IMR-90 (cell line): Measurements from ENCODE around the gene ELP4. TPM values are rescaled to one million over a fixed set of nuclear protein-coding genes. Genes with fewer than 3 reads are reported as not detected.

Experiments
- ATAC-seq: fragments of 200-7000 bp; cut with Tn5 transposase; 2 replicates; pipeline ENCODE4 v1.9.1; 2020; ENCODE audit warnings: low read depth, mild to moderate bottlenecking, moderate library complexity
- BruUV-seq: library from RNA; stranded (reverse); fragments of 400-500 nt; replicated peaks from 2 replicates; lab custom pipeline; 2021; lab: Mats Ljungman, UMichigan
- CTCF ChIA-PET: fragments of 300-600 bp; formaldehyde crosslinking; extraction: SDS; loops from one replicate; lab custom pipeline; 2021; ENCODE audit warnings: antibody characterized with exemption; lab: Yijun Ruan, JAX
- POLR2A ChIA-PET: fragments of 300-600 bp; sonication (Branson Sonifier 250); formaldehyde crosslinking; loops from one replicate; lab custom pipeline; 2022; ENCODE audit warnings: antibody characterized with exemption; ENCODE audit not compliant: unreplicated experiment; lab: Charles Lee
- DNase-seq: peaks from one replicate; pipeline ENCODE4 v3.0.0; 2013
- H2AFZ ChIP-seq: replicated peaks from 2 replicates; pipeline ENCODE3; 2013; ENCODE audit warnings: low read length, mild to moderate bottlenecking; ENCODE audit not compliant: poor library complexity
- H2AK5ac ChIP-seq: 2 replicates; pipeline ENCODE4 v1.6.1; 2013; ENCODE audit warnings: low read depth, low read length, inconsistent platforms
- H2AK9ac ChIP-seq: replicated peaks from 2 replicates; pipeline ENCODE3; 2013; ENCODE audit warnings: mild to moderate bottlenecking, low read depth, low read length, moderate library complexity; ENCODE audit not compliant: poor library complexity
- H2BK120ac ChIP-seq: 2 replicates; pipeline ENCODE4 v1.6.1; 2013; ENCODE audit warnings: low read depth, low read length, inconsistent platforms
- H2BK15ac ChIP-seq: 3 replicates; pipeline ENCODE4 v1.6.1; 2013; ENCODE audit warnings: low read depth, low read length, inconsistent platforms
- H2BK20ac ChIP-seq: 2 replicates; pipeline ENCODE4 v1.6.1; 2013; ENCODE audit warnings: low read depth, mild to moderate bottlenecking, inconsistent platforms, low read length, moderate library complexity
- H2BK5ac ChIP-seq: 2 replicates; pipeline ENCODE4 v1.6.1; 2013; ENCODE audit warnings: mild to moderate bottlenecking, low read depth, low read length, inconsistent platforms; ENCODE audit not compliant: poor library complexity, severe bottlenecking
- H3K14ac ChIP-seq: replicated peaks from 2 replicates; pipeline ENCODE4 v1.6.1; 2013; ENCODE audit warnings: low read depth, low read length, inconsistent platforms
- H3K18ac ChIP-seq: 2 replicates; pipeline ENCODE4 v1.6.1; 2013; ENCODE audit warnings: low read depth, low read length, control low read depth
- H3K23ac ChIP-seq: 2 replicates; pipeline ENCODE4 v1.6.1; 2013; ENCODE audit warnings: low read depth, low read length, inconsistent platforms
- H3K27ac ChIP-seq: 2 replicates; pipeline ENCODE4 v1.5.1; 2013; ENCODE audit warnings: mild to moderate bottlenecking, control low read depth, low read length; ENCODE audit not compliant: insufficient read depth
- H3K27me3 ChIP-seq: 2 replicates; pipeline ENCODE4 v1.6.1; 2013; ENCODE audit warnings: low read length; ENCODE audit not compliant: control insufficient read depth, insufficient read depth
- H3K36me3 ChIP-seq: 2 replicates; pipeline ENCODE4 v1.6.1; 2013; ENCODE audit warnings: low read length, mixed read lengths; ENCODE audit not compliant: control insufficient read depth, insufficient read depth
- H3K4ac ChIP-seq: 2 replicates; pipeline ENCODE4 v1.6.1; 2013; ENCODE audit warnings: low read depth, low read length, inconsistent platforms
- H3K4me1 ChIP-seq: 2 replicates; pipeline ENCODE4 v1.6.1; 2013; ENCODE audit warnings: low read length, mixed read lengths; ENCODE audit not compliant: control insufficient read depth, insufficient read depth
- H3K4me2 ChIP-seq: 2 replicates; pipeline ENCODE4 v1.6.1; 2013; ENCODE audit warnings: low read depth, mild to moderate bottlenecking, control low read depth, low read length, moderate library complexity
- H3K4me3 ChIP-seq: 2 replicates; pipeline ENCODE4 v1.5.1; 2013; ENCODE audit warnings: low read depth, mild to moderate bottlenecking, control low read depth, low read length, moderate library complexity; ENCODE audit not compliant: insufficient read depth
- H3K56ac ChIP-seq: 2 replicates; pipeline ENCODE4 v1.6.1; 2013; ENCODE audit warnings: low read length, inconsistent platforms; ENCODE audit not compliant: insufficient read depth; ENCODE audit errors: extremely low read depth
- H3K79me1 ChIP-seq, 2 experiments: 2 replicates each; pipeline ENCODE4 v1.6.1; 2013; ENCODE audit warnings: low read length in 2 of 2, inconsistent platforms in 1 of 2, low read depth in 1 of 2
- H3K9ac ChIP-seq: 2 replicates; pipeline ENCODE4 v1.6.1; 2013; ENCODE audit warnings: low read depth, low read length, control low read depth
- H3K9me1 ChIP-seq: 2 replicates; pipeline ENCODE4 v1.6.1; 2013; ENCODE audit warnings: low read length, inconsistent platforms; ENCODE audit not compliant: insufficient read depth
- H3K9me3 ChIP-seq: 2 replicates; pipeline ENCODE4 v1.6.1; 2013; ENCODE audit warnings: low read length; ENCODE audit not compliant: control insufficient read depth, insufficient read depth
- H4K20me1 ChIP-seq: 2 replicates; pipeline ENCODE4 v1.6.1; 2013; ENCODE audit warnings: low read length, inconsistent platforms; ENCODE audit not compliant: insufficient read depth
- H4K5ac ChIP-seq: 2 replicates; pipeline ENCODE4 v1.6.1; 2013; ENCODE audit warnings: mild to moderate bottlenecking, low read depth, low read length, control low read depth
- H4K8ac ChIP-seq, 2 experiments: 2 replicates each; pipeline ENCODE4 v1.6.1; 2013; ENCODE audit warnings: low read depth in 2 of 2, low read length in 2 of 2, control low read depth in 1 of 2, inconsistent platforms in 1 of 2
- H4K91ac ChIP-seq: 2 replicates; pipeline ENCODE4 v1.6.1; 2013; ENCODE audit warnings: low read depth, low read length, inconsistent platforms; ENCODE audit not compliant: insufficient read depth
- MAFK ChIP-seq: IDR thresholded peaks from 2 replicates; pipeline ENCODE4 v1.6.1; 2012; ENCODE audit warnings: low read depth, low read length, improper control_type of control experiment
- MAZ ChIP-seq: IDR thresholded peaks from 2 replicates; pipeline ENCODE4 v1.6.1; 2012; ENCODE audit warnings: low read depth, mild to moderate bottlenecking, low read length, improper control_type of control experiment, moderate library complexity, borderline replicate concordance
- NFE2L2 ChIP-seq: fragments of 150-350 bp; IDR thresholded peaks from 2 replicates; pipeline ENCODE4 v1.6.1; 2016; ENCODE audit warnings: low read depth, mild to moderate bottlenecking, low read length
- RCOR1 ChIP-seq: IDR thresholded peaks from 2 replicates; pipeline ENCODE4 v1.6.1; 2012; ENCODE audit warnings: mild to moderate bottlenecking, low read length, improper control_type of control experiment; ENCODE audit not compliant: insufficient replicate concordance
- RFX5 ChIP-seq: IDR thresholded peaks from 2 replicates; pipeline ENCODE4 v1.8.0; 2012; ENCODE audit warnings: low read depth, mild to moderate bottlenecking, low read length, moderate library complexity
- SMC3 ChIP-seq: fragments of 150-350 bp; IDR thresholded peaks from 2 replicates; pipeline ENCODE4 v1.6.1; 2016; ENCODE audit warnings: low read depth, mild to moderate bottlenecking, antibody characterized with exemption, low read length, moderate library complexity
- WGBS, 2 experiments: methylation state at CpG; one replicate each; pipeline versions ENCODE4 v1.1.5 to v1.1.7; 2013; ENCODE audit warnings: missing lambda C conversion rate in 2 of 2; ENCODE audit not compliant: insufficient read length in 1 of 2; ENCODE audit errors: extremely low coverage in 2 of 2; 5-methylcytosine and 5-hydroxymethylcytosine counted together
- dilution Hi-C: fragments of 300-500 bp; cut with HindIII; formaldehyde crosslinking; loops from one replicate; pipeline ENCODE4 v1.14.3; 2018; ENCODE audit warnings: low sequenced_read_pairs; ENCODE audit not compliant: unreplicated experiment
- in situ Hi-C: fragments of 300-500 bp; cut with MboI; formaldehyde crosslinking; loops from 3 replicates; pipeline ENCODE4 v1.14.3; 2019; ENCODE audit warnings: low sequenced_read_pairs, inconsistent platforms, mixed read lengths
- intact Hi-C: fragments of 100-400 bp; cut with micrococcal nuclease; formaldehyde crosslinking; loops from 2 replicates; pipeline ENCODE4 v1.10.0; 2022
- polyA plus RNA-seq, 3 experiments: library from polyadenylated mRNA; depleted of rRNA; stranded (reverse); fragments of >200 nt; gene quantifications; 2 replicates each; pipeline ENCODE4 v1.2.3, GENCODE V29; 2012; ENCODE audit warnings: low replicate concordance in 1 of 3
- total RNA-seq: library from RNA; depleted of rRNA; stranded (reverse); fragments of >200 nt; gene quantifications from 2 replicates; pipeline ENCODE4 v1.2.3, GENCODE V29; 2012
- TF ChIP-seq, protein P1 (sequence below): fragments of 150-350 bp; IDR thresholded peaks from 2 replicates; pipeline ENCODE4 v1.6.1; 2016; ENCODE audit warnings: low read depth, mild to moderate bottlenecking, low read length, moderate library complexity, borderline replicate concordance

ELP4 gene
- total and polyA plus RNA-seq, 2 of the 4 experiments (the other 2 are of a cell fraction) = 8.4 to 20.4 TPM

DNA sequence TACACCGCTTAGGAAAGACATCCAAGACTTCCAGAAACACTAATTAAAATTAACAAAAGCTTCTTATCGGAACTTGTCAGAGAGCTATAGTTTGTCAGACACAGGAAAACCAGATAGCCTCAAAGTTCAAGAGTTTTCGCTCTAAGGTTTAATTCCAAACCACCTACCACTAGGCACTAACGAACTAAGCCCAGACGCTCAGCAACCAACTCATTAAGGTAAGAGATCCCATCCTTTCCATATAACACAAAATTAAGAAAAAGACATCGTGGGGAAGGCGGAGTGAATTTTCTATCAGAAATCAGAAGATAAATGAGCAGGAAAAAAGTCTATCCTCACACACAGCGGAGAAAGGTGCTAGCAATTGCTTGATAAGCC is 527 bp upstream of the ELP4 start:
- peak overlapping the region; percentile 92 for H3K4me3 ChIP-seq
- no peaks in the 10 kb centered on the region for H3K4me1 ChIP-seq
- no peak overlapping the region for H2BK120ac ChIP-seq
- peak overlapping the region; percentile 97 for H3K4me2 ChIP-seq
- H3K79me1 ChIP-seq = peaks cover 10 to 24% of the 10 kb centered on the region in 2 experiments
- no peaks in the 10 kb centered on the region for H4K20me1 ChIP-seq
- no peak overlapping the region for H3K4ac ChIP-seq
- intact Hi-C loops (no loop called here), in situ Hi-C loops (no loop called here), dilution Hi-C loops (no loop called here)
- H3K23ac ChIP-seq = no peak overlapping the region
- WGBS, 2 experiments = no CpG with 5 or more reads among the region's 8 CpGs
- no peak overlapping the region for H2BK15ac ChIP-seq
- H3K27ac ChIP-seq = no peak overlapping the region
- H2BK20ac ChIP-seq = no peak overlapping the region
- peak overlapping the region; percentile 53; the same call in 1 of the 2 replicates for H3K9ac ChIP-seq
- H3K18ac ChIP-seq = no peak overlapping the region
- ATAC-seq (peak; percentile 3; the same call in 1 of the 2 replicates), DNase-seq (no peak)
- CTCF ChIA-PET = no interaction called here
- 0 out of 2 replicates have a peak overlapping the region, but pooled peaks have one; percentile 5 for H3K14ac ChIP-seq
- no peak overlapping the region for H2AK5ac ChIP-seq
- TSS peak; percentile 40 for BruUV-seq
- H3K36me3 ChIP-seq = peaks cover 2% of the 10 kb centered on the region
- peak overlapping the region; percentile 68 to 83 for H4K8ac ChIP-seq
- peak overlapping the region; percentile 99 for H2AFZ ChIP-seq
- no peak overlapping the region for H2BK5ac ChIP-seq
- TF ChIP-seq RFX5 (no peak), SMC3 (no peak), MAZ (no peak), RCOR1 (no peak), MAFK (no peak), NFE2L2 (no peak)
- TF ChIP-seq, protein P1, sequence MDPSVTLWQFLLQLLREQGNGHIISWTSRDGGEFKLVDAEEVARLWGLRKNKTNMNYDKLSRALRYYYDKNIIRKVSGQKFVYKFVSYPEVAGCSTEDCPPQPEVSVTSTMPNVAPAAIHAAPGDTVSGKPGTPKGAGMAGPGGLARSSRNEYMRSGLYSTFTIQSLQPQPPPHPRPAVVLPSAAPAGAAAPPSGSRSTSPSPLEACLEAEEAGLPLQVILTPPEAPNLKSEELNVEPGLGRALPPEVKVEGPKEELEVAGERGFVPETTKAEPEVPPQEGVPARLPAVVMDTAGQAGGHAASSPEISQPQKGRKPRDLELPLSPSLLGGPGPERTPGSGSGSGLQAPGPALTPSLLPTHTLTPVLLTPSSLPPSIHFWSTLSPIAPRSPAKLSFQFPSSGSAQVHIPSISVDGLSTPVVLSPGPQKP = no peak
- H3K9me3 ChIP-seq = no peaks in the 10 kb centered on the region
- no peak overlapping the region for H4K91ac ChIP-seq
- H3K27me3 ChIP-seq = no peaks in the 10 kb centered on the region
- peak overlapping the region; percentile 75 for H3K56ac ChIP-seq
- H2AK9ac ChIP-seq = no peak overlapping the region
- POLR2A ChIA-PET = no interaction called here
- peaks cover 3% of the 10 kb centered on the region; the same call in 1 of the 2 replicates for H3K9me1 ChIP-seq
- H4K5ac ChIP-seq = peak overlapping the region; percentile 66; the same call in 1 of the 2 replicates
